Activated B cell treated with CpG ODN at 0.5 μM for 24 hours (primary cell): Measurements from ENCODE around the gene EIF5B. TPM values are rescaled to one million over a fixed set of nuclear protein-coding genes. Genes with fewer than 3 reads are reported as not detected.

ENCODE experiments used
- ATAC-seq: fragments of 200-7000 bp; cut with Tn5 transposase; one replicate; pipeline ENCODE4 v1.10.0; 2021; ENCODE audit warnings: low read depth, mild to moderate bottlenecking, moderate library complexity
- CTCF ChIA-PET: fragments of 350-600 bp; sonication (Branson Sonifier 250); formaldehyde crosslinking; loops from one replicate; lab custom pipeline; 2021; ENCODE audit warnings: antibody characterized with exemption; lab: Charles Lee
- POLR2A ChIA-PET: fragments of 350-600 bp; sonication (Branson Sonifier 250); formaldehyde crosslinking; loops from one replicate; lab custom pipeline; 2021; ENCODE audit warnings: antibody characterized with exemption; lab: Charles Lee
- DNase-seq: peaks from one replicate; pipeline ENCODE4 v3.0.0; 2022
- H3K27ac Mint-ChIP-seq: one replicate; pipeline ENCODE4 v1.8.0; 2020; ENCODE audit warnings: mixed read lengths
- H3K27me3 Mint-ChIP-seq: one replicate; pipeline ENCODE4 v1.8.0; 2021; ENCODE audit warnings: mixed read lengths
- H3K36me3 Mint-ChIP-seq: one replicate; pipeline ENCODE4 v1.8.0; 2021; ENCODE audit warnings: low read depth, mixed read lengths
- H3K4me1 Mint-ChIP-seq: one replicate; pipeline ENCODE4 v1.8.0; 2021; ENCODE audit warnings: mixed read lengths
- H3K4me3 Mint-ChIP-seq: one replicate; pipeline ENCODE4 v1.8.0; 2020; ENCODE audit warnings: mild to moderate bottlenecking, mixed read lengths
- H3K9me3 Mint-ChIP-seq: one replicate; pipeline ENCODE4 v1.8.0; 2020; ENCODE audit warnings: mixed read lengths
- intact Hi-C: fragments of 100-400 bp; cut with micrococcal nuclease; formaldehyde crosslinking; loops from one replicate; pipeline ENCODE4 v1.15.1; 2024
- total RNA-seq: library from RNA; stranded (reverse); gene quantifications from 2 replicates; pipeline ENCODE4 v1.2.3, GENCODE V29; 2022
- TF ChIP-seq, protein P1 (sequence below): fragments of 200-600 bp; IDR thresholded peaks from one replicate; pipeline ENCODE4 v1.8.0; 2022; ENCODE audit warnings: antibody characterized with exemption, mild to moderate bottlenecking

EIF5B gene
- total RNA-seq, 1 donor from 2014 or later = 55.0 TPM

- TF ChIP-seq, protein P1, sequence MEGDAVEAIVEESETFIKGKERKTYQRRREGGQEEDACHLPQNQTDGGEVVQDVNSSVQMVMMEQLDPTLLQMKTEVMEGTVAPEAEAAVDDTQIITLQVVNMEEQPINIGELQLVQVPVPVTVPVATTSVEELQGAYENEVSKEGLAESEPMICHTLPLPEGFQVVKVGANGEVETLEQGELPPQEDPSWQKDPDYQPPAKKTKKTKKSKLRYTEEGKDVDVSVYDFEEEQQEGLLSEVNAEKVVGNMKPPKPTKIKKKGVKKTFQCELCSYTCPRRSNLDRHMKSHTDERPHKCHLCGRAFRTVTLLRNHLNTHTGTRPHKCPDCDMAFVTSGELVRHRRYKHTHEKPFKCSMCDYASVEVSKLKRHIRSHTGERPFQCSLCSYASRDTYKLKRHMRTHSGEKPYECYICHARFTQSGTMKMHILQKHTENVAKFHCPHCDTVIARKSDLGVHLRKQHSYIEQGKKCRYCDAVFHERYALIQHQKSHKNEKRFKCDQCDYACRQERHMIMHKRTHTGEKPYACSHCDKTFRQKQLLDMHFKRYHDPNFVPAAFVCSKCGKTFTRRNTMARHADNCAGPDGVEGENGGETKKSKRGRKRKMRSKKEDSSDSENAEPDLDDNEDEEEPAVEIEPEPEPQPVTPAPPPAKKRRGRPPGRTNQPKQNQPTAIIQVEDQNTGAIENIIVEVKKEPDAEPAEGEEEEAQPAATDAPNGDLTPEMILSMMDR = no peak
- intact Hi-C loops = no loop called here
- no peak for DNase-seq
Observed at GRCh38 chr2:99386011-99386410, 48.8 kb downstream of the EIF5B start.

GRCh38 chr2:99388892-99389291, 51.7 kb downstream of the EIF5B start:
- H3K27me3 Mint-ChIP-seq = no peaks in the 10 kb centered on the region
- intact Hi-C loops = no loop called here
- ATAC-seq (no peak), DNase-seq (no peak)
- H3K27ac Mint-ChIP-seq = no peak overlapping the region
- ChIA-PET CTCF (no interaction called here), POLR2A (no interaction called here)
- no peaks in the 10 kb centered on the region for H3K9me3 Mint-ChIP-seq
- peaks cover 66% of the 10 kb centered on the region for H3K36me3 Mint-ChIP-seq
- no peaks in the 10 kb centered on the region for H3K4me1 Mint-ChIP-seq
- TF ChIP-seq, protein P1 = no peak
- H3K4me3 Mint-ChIP-seq = no peak overlapping the region

More at GRCh38 chr2:99386011-99386410, 48.8 kb downstream of the EIF5B start:
- Mint-ChIP-seq H3K36me3 (peaks cover 72% of the 10 kb centered on the region), H3K4me1 (no peaks in the 10 kb centered on the region), H3K27me3 (no peaks in the 10 kb centered on the region), H3K4me3 (no peak overlapping the region), H3K27ac (no peak overlapping the region), H3K9me3 (no peaks in the 10 kb centered on the region)
- ChIA-PET POLR2A (interaction anchor here (0.6 kb wide), 1 partner anchor 875 kb away, joined by 4 read pairs; no protein-coding TSS in a partner anchor), CTCF (no interaction called here)
- ATAC-seq = no peak

DNA sequence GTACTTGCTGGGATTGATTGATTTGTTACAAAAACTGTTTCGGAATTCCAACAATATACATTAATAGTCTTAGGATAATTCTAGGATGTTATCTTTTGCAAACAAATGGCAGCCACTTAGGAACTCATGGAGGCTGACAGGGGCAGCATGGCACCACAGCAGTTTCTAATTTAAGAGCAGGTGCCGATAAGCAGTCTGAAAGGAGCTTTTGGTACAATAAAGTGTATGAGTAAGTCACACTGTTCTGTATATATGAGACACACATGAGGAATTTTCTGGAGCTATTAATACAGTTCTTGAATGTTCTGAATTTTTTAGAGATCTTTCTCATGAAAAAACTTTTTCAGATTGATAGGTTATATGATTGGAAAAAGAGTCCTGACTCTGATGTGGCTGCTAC, 52.2 kb downstream of the EIF5B start:
- Mint-ChIP-seq H3K4me1 (no peaks in the 10 kb centered on the region), H3K36me3 (peaks cover 68% of the 10 kb centered on the region)

GRCh38 chr2:99389946-99390345, 52.8 kb downstream of the EIF5B start:
- no peak overlapping the region for H3K4me3 Mint-ChIP-seq
- no peaks in the 10 kb centered on the region for H3K9me3 Mint-ChIP-seq
- no peaks in the 10 kb centered on the region for H3K4me1 Mint-ChIP-seq
- CTCF ChIA-PET = no interaction called here
- H3K27ac Mint-ChIP-seq = no peak overlapping the region
- POLR2A ChIA-PET = no interaction called here
- intact Hi-C loops = no loop called here
- TF ChIP-seq, protein P1 = no peak
- peaks cover 68% of the 10 kb centered on the region for H3K36me3 Mint-ChIP-seq
- H3K27me3 Mint-ChIP-seq = no peaks in the 10 kb centered on the region
- DNase-seq (no peak), ATAC-seq (no peak)

More for the DNA sequence above, 52.2 kb downstream of the EIF5B start:
- intact Hi-C loops = no loop called here
- ATAC-seq (no peak), DNase-seq (no peak)
- H3K27me3 Mint-ChIP-seq = no peaks in the 10 kb centered on the region
- H3K9me3 Mint-ChIP-seq = no peaks in the 10 kb centered on the region
- POLR2A ChIA-PET = no interaction called here
- CTCF ChIA-PET = no interaction called here
- no peak overlapping the region for H3K4me3 Mint-ChIP-seq
- no peak overlapping the region for H3K27ac Mint-ChIP-seq
- TF ChIP-seq, protein P1 = no peak

GRCh38 chr2:99395589-99396130, 58.5 kb downstream of the EIF5B start:
- Mint-ChIP-seq H3K9me3 (no peaks in the 10 kb centered on the region), H3K4me3 (no peak overlapping the region), H3K36me3 (peaks cover 90% of the 10 kb centered on the region), H3K27ac (no peak overlapping the region), H3K4me1 (no peaks in the 10 kb centered on the region), H3K27me3 (no peaks in the 10 kb centered on the region)
- intact Hi-C loops = no loop called here
- ATAC-seq = no peak
- ChIA-PET POLR2A (no interaction called here), CTCF (no interaction called here)
- TF ChIP-seq, protein P1 = no peak
- no peak for DNase-seq
